ENCODE results near the gene CFHR3.
"Not testable (repeated sequence)": the region's sequence is repeated elsewhere in the genome, so short reads cannot be mapped to it uniquely, and the experiment has no call there.

CFHR3 gene

DNA sequence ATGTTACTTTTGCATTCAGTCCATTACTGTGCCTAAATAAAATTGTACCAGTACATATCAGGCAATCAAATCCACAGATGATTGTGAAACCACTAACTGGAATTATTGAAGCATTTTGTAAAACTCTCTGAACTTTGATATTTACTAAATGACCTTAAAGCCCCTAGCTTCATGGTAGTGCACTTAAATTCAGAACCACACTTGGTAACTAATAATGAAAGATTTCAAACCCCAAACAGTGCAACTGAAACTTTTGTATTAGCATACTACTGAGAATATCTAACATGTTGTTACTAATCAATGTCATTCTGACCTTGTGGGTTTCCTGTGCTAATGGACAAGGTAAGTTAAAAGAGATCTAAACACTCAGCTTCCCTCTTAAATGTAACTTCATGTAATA lies at the start of gene CFHR3:
CFHR3 (plus strand) TSS at position 238 of the 400 bp plus-strand sequence; CDS start at position 285, 47 bp downstream.
- no peak for DNase-seq

DNA sequence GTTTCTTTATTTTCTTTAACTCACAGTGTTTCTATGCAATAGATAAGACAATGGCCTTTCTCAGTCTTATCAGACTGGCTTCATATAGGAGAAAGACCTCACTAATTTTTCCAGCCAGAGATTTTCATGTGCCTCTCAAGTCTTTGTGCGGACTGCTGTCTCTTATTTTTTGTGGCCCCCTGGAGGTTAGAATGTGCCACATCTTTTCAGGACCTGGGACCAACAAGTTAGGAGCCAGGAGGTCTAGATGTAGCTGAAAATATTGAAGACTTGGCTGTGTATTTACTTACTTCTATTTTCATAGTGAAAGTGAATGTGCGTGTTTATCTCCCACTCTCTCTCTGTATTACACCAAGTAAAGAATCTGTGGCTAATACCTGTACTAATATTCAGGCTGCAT lies 42.1 kb upstream of the CFHR3 start:
- DNase-seq = no peak

DNA sequence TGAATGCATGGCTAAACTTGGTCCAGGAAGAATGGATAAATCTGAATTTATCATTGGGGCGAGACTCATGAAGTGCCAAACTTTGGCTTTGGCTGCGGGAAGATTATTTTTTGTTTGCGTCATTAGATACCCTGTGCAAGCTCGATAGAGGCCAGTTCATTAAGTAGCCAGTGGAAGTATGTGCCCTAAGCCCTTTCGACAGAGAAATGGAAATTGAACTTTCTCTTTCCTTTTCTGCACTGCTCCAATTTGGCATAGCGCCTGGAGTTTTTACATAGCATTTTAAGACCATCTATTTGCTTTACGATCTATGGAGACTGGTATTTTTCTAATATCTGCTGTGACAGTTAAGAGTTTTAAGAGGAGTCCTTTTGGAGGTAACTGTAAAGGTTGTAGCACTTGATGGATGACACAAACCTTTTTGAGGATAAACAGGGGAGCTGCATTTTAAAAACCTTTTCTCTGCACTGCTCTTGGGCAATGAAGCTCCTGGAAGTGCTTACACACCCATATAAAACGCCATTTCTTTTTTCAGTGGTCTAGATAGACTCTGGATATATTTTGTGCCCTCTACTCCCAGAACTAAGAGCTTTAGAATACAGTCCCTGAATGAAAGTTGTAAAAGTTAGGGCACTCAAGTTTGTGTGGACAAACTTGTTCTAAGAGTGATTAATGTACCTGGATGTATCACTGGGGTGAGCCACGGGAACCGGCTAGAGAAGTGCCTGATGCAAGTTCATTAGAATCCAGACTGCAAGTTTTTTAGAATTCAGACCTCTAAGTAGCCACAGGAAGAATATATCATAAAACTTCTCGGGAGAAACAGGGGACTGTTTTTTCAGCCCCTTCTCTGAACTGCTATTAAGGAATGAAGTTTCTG lies 41.3 kb upstream of the CFHR3 start:
- DNase-seq = no peak

DNA sequence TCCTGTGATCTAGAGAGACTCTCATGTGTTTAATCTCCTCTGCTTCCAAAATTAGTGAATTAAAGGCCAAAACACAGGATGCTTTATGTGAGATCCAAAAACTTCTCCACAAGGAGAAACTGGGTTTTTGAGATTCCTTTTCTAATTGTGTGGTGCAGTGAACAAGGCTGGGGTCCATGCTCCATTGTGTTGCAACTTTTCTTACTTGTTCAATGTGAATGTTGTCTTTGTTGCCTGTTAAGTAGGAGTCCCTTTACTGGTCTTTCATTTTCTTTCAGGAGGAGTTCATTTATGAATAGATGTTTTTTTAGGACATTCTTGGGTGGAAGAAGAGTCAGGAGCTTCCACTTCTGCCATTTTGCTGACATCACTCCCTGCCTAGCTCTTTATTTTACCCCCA lies 40.6 kb upstream of the CFHR3 start:
- DNase-seq = no peak

DNA sequence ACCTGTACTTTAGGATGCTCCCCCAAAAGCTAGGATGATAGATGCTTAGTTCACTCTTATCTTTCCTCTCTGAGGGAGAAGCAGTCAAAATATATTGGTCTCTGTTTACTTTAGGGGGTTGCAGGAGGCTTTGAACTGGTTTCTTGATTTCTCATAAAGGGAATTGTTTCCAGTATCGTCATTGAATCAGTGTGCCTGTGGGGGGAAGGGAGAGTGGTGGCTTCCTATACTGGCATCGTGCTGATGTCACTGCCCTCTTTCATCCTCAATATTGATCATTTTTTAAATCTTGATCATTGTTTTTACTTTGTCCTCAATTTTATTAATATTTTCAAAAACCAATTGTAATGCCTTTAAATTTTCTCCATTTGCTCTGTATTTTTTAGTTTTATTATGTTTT lies 40.2 kb upstream of the CFHR3 start:
- no peak for DNase-seq

DNA sequence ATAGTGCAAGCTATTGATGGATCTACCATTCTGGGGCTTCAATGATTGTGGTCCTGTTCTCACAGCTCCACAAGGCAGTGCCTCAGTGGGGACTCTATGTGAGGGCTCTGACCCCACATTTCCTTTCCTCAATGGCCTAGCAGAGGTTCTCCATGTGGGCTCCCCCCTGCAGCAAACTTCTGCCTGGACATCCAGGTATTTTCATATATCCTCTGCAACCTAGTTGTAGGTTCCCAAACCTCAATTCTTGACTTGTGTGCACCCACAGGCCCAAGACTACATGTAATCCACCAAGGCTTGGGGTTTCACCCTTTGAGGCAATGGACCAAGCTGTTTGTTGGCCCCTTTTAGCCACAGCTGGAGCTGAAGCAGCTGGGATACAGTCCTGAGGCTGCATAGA lies 35.9 kb upstream of the CFHR3 start:
- no peak for DNase-seq

DNA sequence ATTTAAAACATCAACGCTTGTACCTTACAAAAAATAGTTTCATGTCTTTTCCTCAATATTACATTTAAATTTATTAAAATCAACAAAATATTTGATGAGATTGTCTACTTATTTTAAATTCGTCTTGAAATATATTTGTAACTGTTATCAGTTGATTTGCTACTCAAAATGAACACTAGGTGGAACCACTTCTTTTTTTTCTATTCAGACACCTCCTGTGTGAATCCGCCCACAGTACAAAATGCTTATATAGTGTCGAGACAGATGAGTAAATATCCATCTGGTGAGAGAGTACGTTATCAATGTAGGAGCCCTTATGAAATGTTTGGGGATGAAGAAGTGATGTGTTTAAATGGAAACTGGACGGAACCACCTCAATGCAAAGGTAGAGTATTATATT lies 31.4 kb upstream of the CFHR3 start:
- not testable (repeated sequence) for DNase-seq

DNA sequence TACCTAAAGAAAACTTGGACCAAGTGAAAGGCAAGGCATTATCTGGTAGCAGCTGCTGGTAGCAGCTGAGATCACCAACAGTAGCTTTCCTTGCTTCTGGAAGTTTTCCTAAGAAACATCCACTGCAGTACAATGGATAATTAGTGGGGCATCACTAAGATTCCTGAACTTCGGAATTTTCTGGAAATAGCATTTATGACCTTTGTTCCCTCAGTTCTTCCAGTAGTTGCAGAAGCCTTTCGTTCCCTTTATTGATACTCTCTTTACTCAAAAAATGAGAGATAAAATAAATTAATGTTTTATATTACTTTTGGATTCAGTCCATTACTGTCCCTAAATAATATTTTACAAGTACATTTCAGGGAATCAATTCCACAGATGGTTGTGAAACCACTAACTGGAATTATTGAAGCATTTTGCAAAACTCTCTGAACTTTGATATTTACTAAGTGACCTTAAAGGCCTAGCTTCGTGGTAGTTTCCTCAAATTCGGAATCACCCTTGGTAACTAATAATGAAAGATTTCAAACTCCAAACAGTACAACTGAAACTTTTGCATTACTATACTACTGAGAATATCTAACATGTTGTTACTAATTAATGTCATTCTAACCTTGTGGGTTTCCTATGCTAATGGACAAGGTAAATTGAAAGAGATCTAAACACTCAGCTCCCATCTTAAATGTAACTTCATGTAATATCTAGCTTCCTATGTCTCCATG lies 9.5 kb upstream of the CFHR3 start:
- DNase-seq = not testable (repeated sequence)

DNA sequence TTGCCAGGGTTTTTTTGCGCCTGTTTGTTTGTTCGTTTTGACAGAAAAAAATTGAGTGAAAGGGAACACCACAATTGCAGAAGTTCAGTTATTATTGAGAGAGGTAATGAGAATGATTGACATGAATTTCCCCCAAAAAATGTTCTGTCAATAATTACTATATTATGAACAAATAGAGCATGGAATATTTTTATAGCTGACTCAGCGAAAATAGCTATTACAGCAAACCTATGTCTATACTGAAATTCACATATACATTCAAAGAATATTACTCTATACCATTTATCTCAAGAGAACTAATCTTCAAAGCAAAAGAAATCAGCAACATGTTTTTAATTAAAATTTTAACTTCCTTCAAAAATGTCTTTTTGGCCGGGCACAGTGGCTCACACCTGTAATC lies 4.8 kb upstream of the CFHR3 start:
- DNase-seq = not testable (repeated sequence)

DNA sequence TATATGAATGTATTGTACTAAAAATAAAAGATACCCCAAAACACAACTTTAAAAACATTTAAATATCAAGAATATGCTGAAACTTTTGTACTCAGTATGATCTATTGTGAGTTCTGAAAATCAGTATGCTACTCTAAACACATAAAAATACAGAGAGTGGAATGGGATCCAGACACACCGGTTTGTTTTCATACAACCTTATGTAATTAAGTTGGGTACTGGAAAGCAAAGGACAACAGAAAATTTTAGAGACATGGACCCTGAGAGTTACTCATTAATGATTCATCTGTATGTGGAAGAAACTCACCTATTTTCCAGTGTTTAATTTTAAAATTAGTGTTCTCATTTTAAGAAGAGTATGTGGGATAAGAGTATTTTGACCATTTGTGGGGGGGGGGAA lies 927 bp upstream of the CFHR3 start:
- no peak for DNase-seq

DNA sequence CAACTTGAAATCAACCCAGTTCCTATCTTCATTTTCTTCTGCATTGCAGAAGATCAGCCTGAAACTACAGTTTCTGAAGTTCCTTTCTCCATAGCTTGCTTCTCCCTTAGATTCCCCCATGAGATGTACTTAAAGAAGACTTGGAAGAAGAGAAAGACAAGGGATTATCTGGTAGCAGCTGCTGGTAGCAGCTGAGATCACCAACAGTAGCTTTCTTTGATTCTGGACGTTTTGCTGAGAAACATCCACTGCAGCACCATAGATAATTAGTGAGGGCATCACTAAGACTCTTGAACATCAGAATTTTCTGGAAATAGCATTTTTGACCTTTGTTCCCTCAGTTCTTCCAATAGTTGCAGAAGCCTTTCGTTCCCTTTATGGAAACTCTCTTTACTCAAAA lies 465 bp upstream of the CFHR3 start:
- no peak for DNase-seq

DNA sequence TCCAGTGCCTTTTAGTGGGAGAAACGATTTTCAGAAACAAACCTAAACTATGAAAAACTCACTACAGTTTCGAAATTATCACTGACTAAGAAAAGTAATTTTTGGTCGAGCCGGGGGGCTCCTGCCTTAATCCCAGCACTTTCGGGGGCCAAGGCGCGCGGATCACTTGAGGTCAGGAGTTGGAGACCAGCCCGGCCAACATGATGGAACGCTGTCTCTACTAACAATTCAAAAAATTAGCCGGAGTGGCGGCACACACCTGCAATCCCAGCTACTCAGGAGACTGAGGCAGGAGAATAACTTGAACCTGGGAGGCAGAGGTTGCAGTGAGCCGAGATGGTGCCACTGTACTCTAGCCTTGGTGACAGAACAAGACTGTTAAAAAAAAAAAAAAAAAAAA lies 3.0 kb downstream of the CFHR3 start:
- DNase-seq = no peak

DNA sequence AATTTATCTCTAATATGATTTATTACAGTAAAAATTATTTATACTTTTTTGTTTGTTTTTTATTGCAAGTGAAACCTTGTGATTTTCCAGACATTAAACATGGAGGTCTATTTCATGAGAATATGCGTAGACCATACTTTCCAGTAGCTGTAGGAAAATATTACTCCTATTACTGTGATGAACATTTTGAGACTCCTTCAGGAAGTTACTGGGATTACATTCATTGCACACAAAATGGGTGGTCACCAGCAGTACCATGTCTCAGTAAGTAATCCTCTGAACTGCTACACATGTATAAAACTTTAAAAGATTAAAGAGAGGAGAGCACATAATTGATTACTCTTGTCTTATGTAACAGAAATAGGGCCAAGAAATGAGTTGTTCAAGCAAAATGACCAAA lies 4.5 kb downstream of the CFHR3 start:
- DNase-seq = no peak

DNA sequence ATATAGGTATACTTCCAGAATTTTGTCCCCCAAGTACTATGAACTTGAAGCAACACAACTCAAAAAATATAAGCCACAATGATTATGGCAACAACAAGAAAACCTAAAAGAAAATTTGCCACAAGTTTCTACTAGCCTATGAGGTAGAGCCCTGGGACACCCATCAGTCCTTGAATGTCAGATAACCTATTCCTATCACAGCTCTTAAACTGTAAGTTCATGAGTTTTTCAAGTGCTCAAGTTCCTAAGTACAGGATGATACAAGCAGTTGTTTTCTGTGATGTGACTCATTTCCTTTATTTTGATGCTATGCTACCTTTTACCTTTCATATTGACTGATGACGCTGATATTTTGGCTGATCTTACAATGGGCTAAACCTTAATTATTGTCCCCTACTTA lies 16.6 kb downstream of the CFHR3 start:
- not testable (repeated sequence) for DNase-seq

DNA sequence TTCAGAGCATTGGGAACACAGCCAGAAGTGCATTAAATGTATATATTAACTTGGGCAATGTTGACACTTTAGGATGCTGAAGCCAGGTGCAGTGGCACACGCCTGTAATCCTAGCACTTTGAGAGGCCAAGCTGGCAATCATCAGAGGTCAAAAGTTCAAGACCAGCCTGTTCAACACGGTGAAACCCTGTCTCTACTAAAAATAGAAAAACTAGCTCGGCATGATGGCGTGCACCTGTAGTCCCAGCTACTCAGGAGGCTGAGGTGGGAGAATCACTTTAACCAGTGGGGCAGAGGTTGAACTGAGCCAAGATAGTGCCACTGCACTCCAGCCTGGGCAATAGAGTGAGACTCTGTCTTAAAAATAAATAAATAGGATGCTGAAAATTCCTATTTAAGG lies 19.5 kb downstream of the CFHR3 start:
- not testable (repeated sequence) for DNase-seq

DNA sequence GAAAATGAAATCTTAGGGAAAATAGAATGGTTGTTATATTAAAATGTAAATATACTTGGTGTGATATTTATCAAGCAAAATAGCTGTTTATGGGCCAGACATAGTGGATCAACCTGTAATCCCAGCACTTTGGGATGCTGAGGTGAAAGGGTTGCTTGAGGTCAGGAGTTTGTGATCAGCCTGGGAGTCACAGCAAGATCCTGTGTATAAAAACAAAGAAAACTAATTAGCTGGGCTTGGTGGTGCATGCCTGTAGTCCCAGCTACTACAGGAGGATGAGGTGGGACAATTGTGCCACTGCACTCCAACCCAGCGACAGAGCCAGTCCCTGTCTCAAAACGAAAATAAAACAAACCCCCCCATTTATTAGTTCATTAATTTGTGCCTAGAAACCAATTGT lies 23.3 kb downstream of the CFHR3 start:
- DNase-seq = no peak

DNA sequence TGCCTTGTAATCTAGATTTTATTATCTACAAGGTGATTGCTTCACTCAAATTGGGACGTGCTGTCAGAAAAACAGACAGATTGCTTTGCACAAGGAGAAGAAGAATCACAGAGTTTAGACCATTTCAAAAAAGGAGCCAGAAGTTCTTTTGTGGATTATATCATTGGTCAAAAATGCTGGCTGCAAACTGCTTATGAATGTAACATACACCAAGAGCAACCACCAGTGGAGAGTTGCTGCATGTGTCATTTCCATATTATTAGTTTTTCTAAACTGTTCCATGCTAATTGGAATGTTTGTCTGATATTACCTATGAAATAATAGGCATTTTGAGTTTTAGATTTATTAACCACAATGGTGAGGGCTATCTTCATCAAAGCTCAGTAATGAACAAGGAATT lies 27.3 kb downstream of the CFHR3 start:
- not testable (repeated sequence) for DNase-seq

DNA sequence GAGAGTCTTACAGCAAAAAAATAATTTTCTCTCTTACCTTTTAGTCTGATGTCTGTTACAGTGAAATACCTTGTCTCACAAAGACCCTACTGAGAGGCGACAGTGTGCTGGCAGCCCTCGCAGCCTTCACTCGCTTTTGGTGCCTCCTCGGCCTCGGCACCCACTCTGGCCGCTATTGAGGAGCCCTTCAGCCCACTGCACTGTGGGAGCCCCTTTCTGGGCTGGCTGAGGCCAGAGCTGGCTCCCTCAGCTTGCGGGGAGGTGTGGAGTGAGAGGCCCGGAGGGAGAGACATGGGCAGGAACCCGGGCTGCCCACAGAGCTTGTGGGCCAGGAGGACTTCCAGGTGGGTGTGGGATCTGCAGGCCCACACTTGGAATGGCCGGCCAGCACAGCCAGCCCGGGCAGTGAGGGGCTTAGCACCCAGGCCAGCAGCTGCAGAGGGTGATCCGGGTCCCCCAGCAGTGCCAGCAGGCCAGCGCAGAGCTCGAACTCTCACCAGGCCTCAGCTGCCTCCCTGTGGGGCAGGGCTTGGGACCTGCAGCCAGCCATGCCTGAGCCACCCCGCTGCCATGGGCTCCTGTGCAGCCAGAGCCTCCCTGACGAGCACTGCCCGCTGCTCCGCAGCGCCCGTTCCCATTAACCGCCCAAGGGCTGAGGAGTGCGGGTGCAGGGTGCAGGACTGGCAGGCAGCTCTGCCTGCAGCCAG lies 34.0 kb downstream of the CFHR3 start:
- DNase-seq = no peak

DNA sequence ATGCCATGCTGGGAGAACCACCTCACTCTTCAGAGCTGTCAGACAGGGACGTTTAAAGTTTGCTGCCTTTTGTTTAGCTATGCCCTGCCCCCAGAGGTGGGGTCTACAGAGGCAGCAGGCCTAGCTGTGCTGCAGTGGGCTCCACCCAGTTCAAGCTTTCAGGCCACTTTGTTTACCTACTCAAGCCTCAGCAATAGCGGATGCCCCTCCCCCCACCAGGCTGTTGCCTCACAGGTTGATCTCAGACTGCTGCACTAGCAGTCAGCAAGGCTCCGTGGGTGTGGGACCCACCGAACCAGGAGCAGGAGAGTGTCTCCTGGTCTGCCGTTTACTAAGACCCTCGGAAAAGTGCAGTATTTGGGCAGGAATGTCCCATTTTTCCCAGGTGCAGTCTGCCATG lies 42.8 kb downstream of the CFHR3 start:
- not testable (repeated sequence) for DNase-seq

DNA sequence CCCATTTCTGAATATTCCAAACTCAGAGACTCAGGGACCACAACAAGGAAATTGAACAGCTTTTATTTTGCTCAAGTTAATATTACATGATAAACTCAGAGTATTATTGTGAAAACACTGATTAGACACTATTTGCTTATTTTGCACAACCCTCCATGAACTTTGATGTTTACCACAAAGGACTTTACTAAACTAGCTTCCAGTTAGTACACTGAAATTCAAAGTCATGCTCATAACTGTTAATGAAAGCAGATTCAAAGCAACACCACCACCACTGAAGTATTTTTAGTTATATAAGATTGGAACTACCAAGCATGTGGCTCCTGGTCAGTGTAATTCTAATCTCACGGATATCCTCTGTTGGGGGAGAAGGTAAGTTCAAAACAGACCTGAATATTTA lies 44.9 kb downstream of the CFHR3 start, which contains the start of gene CFHR1:
CFHR1 (plus strand) TSS at position 201 of the 400 bp plus-strand sequence; CDS start at position 315, 114 bp downstream.
- DNase-seq = not testable (repeated sequence)

DNA sequence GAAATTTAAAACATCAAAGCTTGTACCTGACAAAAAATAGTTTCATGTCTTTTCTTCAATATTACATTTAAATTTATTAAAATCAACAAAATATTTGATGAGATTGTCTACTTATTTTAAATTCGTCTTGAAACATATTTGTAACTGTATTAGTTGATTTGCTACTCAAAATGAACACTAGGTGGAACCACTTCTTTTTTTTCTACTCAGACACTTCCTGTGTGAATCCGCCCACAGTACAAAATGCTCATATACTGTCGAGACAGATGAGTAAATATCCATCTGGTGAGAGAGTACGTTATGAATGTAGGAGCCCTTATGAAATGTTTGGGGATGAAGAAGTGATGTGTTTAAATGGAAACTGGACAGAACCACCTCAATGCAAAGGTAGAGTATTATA lies 53.2 kb downstream of the CFHR3 start:
- DNase-seq = not testable (repeated sequence)

All from activated gamma-delta T cell treated with Interleukin-2 at 50 U/mL for 16 hours (primary cell).